T47D (cell line): ENCODE results near the gene GCNT2.
A peak's percentile ranks its signal among the peaks of the same experiment; 100 is the strongest.
"Not testable (repeated sequence)": the region's sequence is repeated elsewhere in the genome, so short reads cannot be mapped to it uniquely, and the experiment has no call there.

Experiments
- DNase-seq, 2 experiments: peaks; one replicate each; pipeline versions ENCODE4 v3.0.0 to v3.0.0-alpha.2; 2011 to 2012; ENCODE audit warnings: low read depth in 1 of 2, low spot score in 1 of 2
- JUND ChIP-seq: IDR thresholded peaks from 2 replicates; pipeline ENCODE4 v1.6.1; 2012; ENCODE audit warnings: low read depth
- in situ Hi-C: cut with HindIII; loops from 2 replicates; pipeline ENCODE4 v1.10.0; 2016; ENCODE audit warnings: low sequenced_read_pairs, low pct_unique_long_range_greater_than_20kb

GCNT2 gene

GRCh38 chr6:10579803-10580202 is 58.7 kb downstream of the GCNT2 start:
- DNase-seq = no peak
- TF ChIP-seq JUND = no peak
- in situ Hi-C loops = no loop called here

- DNase-seq = no peak
- in situ Hi-C loops = no loop called here
- TF ChIP-seq JUND = no peak
Measured at GRCh38 chr6:10580570-10580969, 59.4 kb downstream of the GCNT2 start.

GRCh38 chr6:10581402-10581801 is 60.3 kb downstream of the GCNT2 start:
- in situ Hi-C loops = not testable (repeated sequence)

GRCh38 chr6:10582774-10583508 is 61.8 kb downstream of the GCNT2 start:
- in situ Hi-C loops = no loop called here
- peak in 1 of 2 experiments; percentile 2 for DNase-seq

More at GRCh38 chr6:10581402-10581801, 60.3 kb downstream of the GCNT2 start:
- not testable (repeated sequence) for DNase-seq

GRCh38 chr6:10583509-10583901 is 62.4 kb downstream of the GCNT2 start:
- TF ChIP-seq JUND = no peak
- DNase-seq = no peak
- in situ Hi-C loops = no loop called here

More at GRCh38 chr6:10582774-10583508, 61.8 kb downstream of the GCNT2 start:
- no peak for TF ChIP-seq JUND

GRCh38 chr6:10584607-10585006 is 63.5 kb downstream of the GCNT2 start:
- TF ChIP-seq JUND = no peak
- no peak for DNase-seq
- in situ Hi-C loops = no loop called here

GRCh38 chr6:10585209-10585845 is 64.2 kb downstream of the GCNT2 start:
- no peak for TF ChIP-seq JUND
- DNase-seq = peak in 1 of 2 experiments; percentile 7
- in situ Hi-C loops = no loop called here

- DNase-seq = no peak
- in situ Hi-C loops = no loop called here
- TF ChIP-seq JUND = no peak
Measured at GRCh38 chr6:10586302-10586701, 65.2 kb downstream of the GCNT2 start.

GRCh38 chr6:10587656-10588406 is 66.7 kb downstream of the GCNT2 start:
- in situ Hi-C loops = no loop called here
- no peak for DNase-seq
- no peak for TF ChIP-seq JUND

GRCh38 chr6:10588562-10589428 is 67.6 kb downstream of the GCNT2 start:
- TF ChIP-seq JUND = no peak
- no peak for DNase-seq
- in situ Hi-C loops = no loop called here

- DNase-seq = no peak
- TF ChIP-seq JUND = no peak
- in situ Hi-C loops = no loop called here
Measured at GRCh38 chr6:10589429-10589727, 68.2 kb downstream of the GCNT2 start.

- in situ Hi-C loops = no loop called here
- no peak for DNase-seq
- TF ChIP-seq JUND = no peak
Measured at GRCh38 chr6:10589983-10590382, 68.8 kb downstream of the GCNT2 start.
